ENCODE data around the gene MAN2A2. TPM values are rescaled to one million over a fixed set of nuclear protein-coding genes. Genes with fewer than 3 reads are reported as not detected.

The MAN2A2 gene
- polyA plus RNA-seq, result 10 to 100 TPM; 15.8 to 22.1 TPM

- peak within 1 kb of the TSS; percentile 73 to 85 for H3K4me3 ChIP-seq (ENCODE audit: low read depth in 1 of 2, low read length in 2 of 2)
- H3K36me3 ChIP-seq (ENCODE audit: control insufficient read depth in 2 of 2, insufficient read depth in 2 of 2, low read length in 1 of 2), result peaks cover 22 to 26% of the 10 kb centered on the region in 2 donors
- no peaks in the 10 kb centered on the region for H3K9me3 ChIP-seq (ENCODE audit: control insufficient read depth in 2 of 2, insufficient read depth in 1 of 2, low read depth in 1 of 2, low read length in 1 of 2)
- peak within 1 kb of the TSS; percentile 89 to 97 for H3K27ac ChIP-seq (ENCODE audit: low read depth in 2 of 2, low read length in 1 of 2)
- peaks cover 0 to 4% of the 10 kb centered on the region in 2 donors for H3K4me1 ChIP-seq (ENCODE audit: control insufficient read depth in 2 of 2, insufficient read depth in 2 of 2, low read length in 1 of 2)
- WGBS, 2 donors, result 0 to 1% methylated on average over 65 to 81 of the region's 81 CpGs
- no peaks in the 10 kb centered on the region for H3K27me3 ChIP-seq (ENCODE audit: control insufficient read depth in 1 of 2, insufficient read depth in 2 of 2, low read length in 2 of 2)
Measured at GRCh38 chr15:90902840-90903732, at the start of gene MAN2A2. MAN2A2 (plus strand) TSS chr15:90903302; CDS start chr15:90904208, 906 bp downstream.

- H3K36me3 ChIP-seq (ENCODE audit: control insufficient read depth in 2 of 2, insufficient read depth in 2 of 2, low read length in 1 of 2), result no peaks in the 10 kb centered on the region
- H3K4me1 ChIP-seq (ENCODE audit: control insufficient read depth in 2 of 2, insufficient read depth in 2 of 2, low read length in 1 of 2), result no peaks in the 10 kb centered on the region
- H3K27me3 ChIP-seq (ENCODE audit: control insufficient read depth in 1 of 2, insufficient read depth in 2 of 2, low read length in 2 of 2), result no peaks in the 10 kb centered on the region
- no peaks in the 10 kb centered on the region for H3K9me3 ChIP-seq (ENCODE audit: control insufficient read depth in 2 of 2, insufficient read depth in 1 of 2, low read depth in 1 of 2, low read length in 1 of 2)
- no peak overlapping the region for H3K4me3 ChIP-seq (ENCODE audit: low read depth in 1 of 2, low read length in 2 of 2)
- no peak overlapping the region for H3K27ac ChIP-seq (ENCODE audit: low read depth in 2 of 2, low read length in 1 of 2)
- WGBS, 2 donors, result 68 to 92% methylated on average over 9 of the region's 9 CpGs
Measured at GRCh38 chr15:90855139-90855538, 48.0 kb upstream of the MAN2A2 start.

GRCh38 chr15:90857337-90857736 lies 45.8 kb upstream of the MAN2A2 start:
- Histone ChIP-seq H3K36me3 (ENCODE audit: control insufficient read depth in 2 of 2, insufficient read depth in 2 of 2, low read length in 1 of 2) (no peaks in the 10 kb centered on the region), H3K4me1 (ENCODE audit: control insufficient read depth in 2 of 2, insufficient read depth in 2 of 2, low read length in 1 of 2) (no peaks in the 10 kb centered on the region), H3K27me3 (ENCODE audit: control insufficient read depth in 1 of 2, insufficient read depth in 2 of 2, low read length in 2 of 2) (no peaks in the 10 kb centered on the region), H3K9me3 (ENCODE audit: control insufficient read depth in 2 of 2, insufficient read depth in 1 of 2, low read depth in 1 of 2, low read length in 1 of 2) (no peaks in the 10 kb centered on the region), H3K27ac (ENCODE audit: low read depth in 2 of 2, low read length in 1 of 2) (no peak overlapping the region), H3K4me3 (ENCODE audit: low read depth in 1 of 2, low read length in 2 of 2) (no peak overlapping the region)
- WGBS, 2 donors, result 82 to 87% methylated on average over 8 of the region's 8 CpGs

- peaks cover 0 to under 1% of the 10 kb centered on the region in 2 donors for H3K4me1 ChIP-seq (ENCODE audit: control insufficient read depth in 2 of 2, insufficient read depth in 2 of 2, low read length in 1 of 2)
- H3K27me3 ChIP-seq (ENCODE audit: control insufficient read depth in 1 of 2, insufficient read depth in 2 of 2, low read length in 2 of 2), result no peaks in the 10 kb centered on the region
- H3K9me3 ChIP-seq (ENCODE audit: control insufficient read depth in 2 of 2, insufficient read depth in 1 of 2, low read depth in 1 of 2, low read length in 1 of 2), result no peaks in the 10 kb centered on the region
- H3K4me3 ChIP-seq (ENCODE audit: low read depth in 1 of 2, low read length in 2 of 2), result no peak overlapping the region
- 83 to 88% methylated on average over 8 of the region's 8 CpGs for WGBS, 2 donors
- H3K27ac ChIP-seq (ENCODE audit: low read depth in 2 of 2, low read length in 1 of 2), result no peak overlapping the region
- no peaks in the 10 kb centered on the region for H3K36me3 ChIP-seq (ENCODE audit: control insufficient read depth in 2 of 2, insufficient read depth in 2 of 2, low read length in 1 of 2)
Measured at GRCh38 chr15:90857883-90858443, 45.1 kb upstream of the MAN2A2 start.

GRCh38 chr15:90859234-90860131 lies 43.6 kb upstream of the MAN2A2 start:
- Histone ChIP-seq H3K27me3 (ENCODE audit: control insufficient read depth in 1 of 2, insufficient read depth in 2 of 2, low read length in 2 of 2) (no peaks in the 10 kb centered on the region), H3K27ac (ENCODE audit: low read depth in 2 of 2, low read length in 1 of 2) (no peak overlapping the region), H3K9me3 (ENCODE audit: control insufficient read depth in 2 of 2, insufficient read depth in 1 of 2, low read depth in 1 of 2, low read length in 1 of 2) (no peaks in the 10 kb centered on the region), H3K36me3 (ENCODE audit: control insufficient read depth in 2 of 2, insufficient read depth in 2 of 2, low read length in 1 of 2) (no peaks in the 10 kb centered on the region), H3K4me1 (ENCODE audit: control insufficient read depth in 2 of 2, insufficient read depth in 2 of 2, low read length in 1 of 2) (peaks cover 0 to 4% of the 10 kb centered on the region in 2 donors), H3K4me3 (ENCODE audit: low read depth in 1 of 2, low read length in 2 of 2) (no peak overlapping the region)
- WGBS, 2 donors, result 50 to 67% methylated on average over 10 of the region's 10 CpGs

- Histone ChIP-seq H3K9me3 (ENCODE audit: control insufficient read depth in 2 of 2, insufficient read depth in 1 of 2, low read depth in 1 of 2, low read length in 1 of 2) (no peaks in the 10 kb centered on the region), H3K27me3 (ENCODE audit: control insufficient read depth in 1 of 2, insufficient read depth in 2 of 2, low read length in 2 of 2) (no peaks in the 10 kb centered on the region), H3K36me3 (ENCODE audit: control insufficient read depth in 2 of 2, insufficient read depth in 2 of 2, low read length in 1 of 2) (no peaks in the 10 kb centered on the region), H3K4me3 (ENCODE audit: low read depth in 1 of 2, low read length in 2 of 2) (no peak overlapping the region), H3K4me1 (ENCODE audit: control insufficient read depth in 2 of 2, insufficient read depth in 2 of 2, low read length in 1 of 2) (peaks cover 0 to 4% of the 10 kb centered on the region in 2 donors), H3K27ac (ENCODE audit: low read depth in 2 of 2, low read length in 1 of 2) (no peak overlapping the region)
- WGBS, 2 donors, result 66 to 69% methylated on average over 7 of the region's 7 CpGs
Measured at GRCh38 chr15:90860450-90860849, 42.7 kb upstream of the MAN2A2 start.

GRCh38 chr15:90860942-90861675 lies 42.0 kb upstream of the MAN2A2 start:
- WGBS, 2 donors, result 56 to 61% methylated on average over 14 of the region's 14 CpGs
- Histone ChIP-seq H3K27ac (ENCODE audit: low read depth in 2 of 2, low read length in 1 of 2) (no peak overlapping the region), H3K4me3 (ENCODE audit: low read depth in 1 of 2, low read length in 2 of 2) (no peak overlapping the region), H3K27me3 (ENCODE audit: control insufficient read depth in 1 of 2, insufficient read depth in 2 of 2, low read length in 2 of 2) (no peaks in the 10 kb centered on the region), H3K4me1 (ENCODE audit: control insufficient read depth in 2 of 2, insufficient read depth in 2 of 2, low read length in 1 of 2) (peaks cover 2 to 4% of the 10 kb centered on the region in 2 donors), H3K36me3 (ENCODE audit: control insufficient read depth in 2 of 2, insufficient read depth in 2 of 2, low read length in 1 of 2) (no peaks in the 10 kb centered on the region), H3K9me3 (ENCODE audit: control insufficient read depth in 2 of 2, insufficient read depth in 1 of 2, low read depth in 1 of 2, low read length in 1 of 2) (no peaks in the 10 kb centered on the region)

GRCh38 chr15:90862487-90862886 lies 40.6 kb upstream of the MAN2A2 start:
- Histone ChIP-seq H3K9me3 (ENCODE audit: control insufficient read depth in 2 of 2, insufficient read depth in 1 of 2, low read depth in 1 of 2, low read length in 1 of 2) (no peaks in the 10 kb centered on the region), H3K27me3 (ENCODE audit: control insufficient read depth in 1 of 2, insufficient read depth in 2 of 2, low read length in 2 of 2) (no peaks in the 10 kb centered on the region), H3K4me3 (ENCODE audit: low read depth in 1 of 2, low read length in 2 of 2) (no peak overlapping the region), H3K27ac (ENCODE audit: low read depth in 2 of 2, low read length in 1 of 2) (no peak overlapping the region), H3K36me3 (ENCODE audit: control insufficient read depth in 2 of 2, insufficient read depth in 2 of 2, low read length in 1 of 2) (no peaks in the 10 kb centered on the region), H3K4me1 (ENCODE audit: control insufficient read depth in 2 of 2, insufficient read depth in 2 of 2, low read length in 1 of 2) (peaks cover 3 to 4% of the 10 kb centered on the region in 2 donors)
- WGBS, 2 donors, result 92% methylated on average over 6 of the region's 6 CpGs

Measured in esophagus (tissue), 2 donors.